GM23338 (cell line): ENCODE data around the gene BNC2.

ENCODE experiments used
- EZH2 ChIP-seq: fragments of 200-600 bp; sonication (generic); IDR thresholded peaks from one replicate; pipeline ENCODE4 v1.8.0; 2017; ENCODE audit warnings: antibody characterized with exemption, mild to moderate bottlenecking, low read depth; ENCODE audit not compliant: unreplicated experiment
- NANOG ChIP-seq: IDR thresholded peaks from 2 replicates; pipeline ENCODE4 v1.6.1; 2016; ENCODE audit warnings: antibody characterized with exemption, borderline replicate concordance
- POLR2AphosphoS5 ChIP-seq: IDR thresholded peaks from 2 replicates; pipeline ENCODE4 v1.6.1; 2016; ENCODE audit warnings: antibody characterized with exemption, low read depth
- TF ChIP-seq, protein P1 (sequence below), 2 experiments: fragments of 200-600 bp in 1 of 2; sonication (generic) in 1 of 2; conservative IDR thresholded peaks; 2 replicates each; pipeline versions ENCODE4 v1.5.1 to v1.6.1; 2016 to 2017; ENCODE audit warnings: antibody characterized with exemption in 2 of 2, low read depth in 2 of 2, mild to moderate bottlenecking in 2 of 2, moderate library complexity in 1 of 2
- TF ChIP-seq, protein P2 (sequence below): IDR thresholded peaks from one replicate; pipeline ENCODE4 v1.6.1; 2018; ENCODE audit warnings: antibody characterized with exemption; ENCODE audit not compliant: unreplicated experiment

DNA sequence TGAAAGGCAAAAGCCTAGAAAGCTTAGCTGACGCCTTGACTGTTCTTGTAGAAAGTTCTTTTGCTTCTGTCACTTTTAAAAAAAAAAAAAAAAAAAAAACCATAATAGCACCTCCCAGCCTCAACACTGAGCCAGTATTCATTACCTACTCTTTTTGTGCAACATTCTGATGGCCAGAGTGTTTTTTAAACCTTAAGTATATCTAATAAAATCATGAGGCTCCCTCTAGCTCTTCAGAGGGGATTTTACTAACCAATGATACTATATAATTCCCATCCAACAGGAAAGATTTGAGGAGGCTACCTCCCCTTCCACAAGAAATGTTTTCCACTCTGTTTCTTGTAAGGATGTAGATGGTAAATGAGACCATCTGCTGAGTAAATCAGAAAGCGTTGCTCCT is 3.9 kb downstream of the BNC2 start:
- TF ChIP-seq, protein P1, sequence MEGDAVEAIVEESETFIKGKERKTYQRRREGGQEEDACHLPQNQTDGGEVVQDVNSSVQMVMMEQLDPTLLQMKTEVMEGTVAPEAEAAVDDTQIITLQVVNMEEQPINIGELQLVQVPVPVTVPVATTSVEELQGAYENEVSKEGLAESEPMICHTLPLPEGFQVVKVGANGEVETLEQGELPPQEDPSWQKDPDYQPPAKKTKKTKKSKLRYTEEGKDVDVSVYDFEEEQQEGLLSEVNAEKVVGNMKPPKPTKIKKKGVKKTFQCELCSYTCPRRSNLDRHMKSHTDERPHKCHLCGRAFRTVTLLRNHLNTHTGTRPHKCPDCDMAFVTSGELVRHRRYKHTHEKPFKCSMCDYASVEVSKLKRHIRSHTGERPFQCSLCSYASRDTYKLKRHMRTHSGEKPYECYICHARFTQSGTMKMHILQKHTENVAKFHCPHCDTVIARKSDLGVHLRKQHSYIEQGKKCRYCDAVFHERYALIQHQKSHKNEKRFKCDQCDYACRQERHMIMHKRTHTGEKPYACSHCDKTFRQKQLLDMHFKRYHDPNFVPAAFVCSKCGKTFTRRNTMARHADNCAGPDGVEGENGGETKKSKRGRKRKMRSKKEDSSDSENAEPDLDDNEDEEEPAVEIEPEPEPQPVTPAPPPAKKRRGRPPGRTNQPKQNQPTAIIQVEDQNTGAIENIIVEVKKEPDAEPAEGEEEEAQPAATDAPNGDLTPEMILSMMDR (conservative IDR thresholded peaks at IDR 0.05; ENCODE audit: low read depth in 2 of 2): no peak
- no peak for TF ChIP-seq POLR2AphosphoS5
- no peak for TF ChIP-seq NANOG
- TF ChIP-seq, protein P2, sequence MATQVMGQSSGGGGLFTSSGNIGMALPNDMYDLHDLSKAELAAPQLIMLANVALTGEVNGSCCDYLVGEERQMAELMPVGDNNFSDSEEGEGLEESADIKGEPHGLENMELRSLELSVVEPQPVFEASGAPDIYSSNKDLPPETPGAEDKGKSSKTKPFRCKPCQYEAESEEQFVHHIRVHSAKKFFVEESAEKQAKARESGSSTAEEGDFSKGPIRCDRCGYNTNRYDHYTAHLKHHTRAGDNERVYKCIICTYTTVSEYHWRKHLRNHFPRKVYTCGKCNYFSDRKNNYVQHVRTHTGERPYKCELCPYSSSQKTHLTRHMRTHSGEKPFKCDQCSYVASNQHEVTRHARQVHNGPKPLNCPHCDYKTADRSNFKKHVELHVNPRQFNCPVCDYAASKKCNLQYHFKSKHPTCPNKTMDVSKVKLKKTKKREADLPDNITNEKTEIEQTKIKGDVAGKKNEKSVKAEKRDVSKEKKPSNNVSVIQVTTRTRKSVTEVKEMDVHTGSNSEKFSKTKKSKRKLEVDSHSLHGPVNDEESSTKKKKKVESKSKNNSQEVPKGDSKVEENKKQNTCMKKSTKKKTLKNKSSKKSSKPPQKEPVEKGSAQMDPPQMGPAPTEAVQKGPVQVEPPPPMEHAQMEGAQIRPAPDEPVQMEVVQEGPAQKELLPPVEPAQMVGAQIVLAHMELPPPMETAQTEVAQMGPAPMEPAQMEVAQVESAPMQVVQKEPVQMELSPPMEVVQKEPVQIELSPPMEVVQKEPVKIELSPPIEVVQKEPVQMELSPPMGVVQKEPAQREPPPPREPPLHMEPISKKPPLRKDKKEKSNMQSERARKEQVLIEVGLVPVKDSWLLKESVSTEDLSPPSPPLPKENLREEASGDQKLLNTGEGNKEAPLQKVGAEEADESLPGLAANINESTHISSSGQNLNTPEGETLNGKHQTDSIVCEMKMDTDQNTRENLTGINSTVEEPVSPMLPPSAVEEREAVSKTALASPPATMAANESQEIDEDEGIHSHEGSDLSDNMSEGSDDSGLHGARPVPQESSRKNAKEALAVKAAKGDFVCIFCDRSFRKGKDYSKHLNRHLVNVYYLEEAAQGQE: no peak
- TF ChIP-seq EZH2: no peak
